ENCODE results near the gene GPHN.

Gene GPHN

GRCh38 chr14:67031920-67032774 is 524.2 kb downstream of the GPHN start:
- H3K4me2 ChIP-seq (ENCODE audit: low read length): no peak overlapping the region
- no peaks in the 10 kb centered on the region for H3K79me2 ChIP-seq
- H3K27me3 ChIP-seq (ENCODE audit: control insufficient read depth, insufficient read depth, low read length): no peaks in the 10 kb centered on the region
- H3K4me3 ChIP-seq (ENCODE audit: low read depth, low read length): no peak overlapping the region
- no peaks in the 10 kb centered on the region for H3K4me1 ChIP-seq
- no peak for TF ChIP-seq CTCF (IDR thresholded peaks at IDR 0.05)
- no peaks in the 10 kb centered on the region for H3K9me3 ChIP-seq (ENCODE audit: control insufficient read depth, low read length)
- no peak overlapping the region for H2AFZ ChIP-seq
- no peaks in the 10 kb centered on the region for H3K36me3 ChIP-seq (ENCODE audit: control insufficient read depth, insufficient read depth, low read length)
- no peak overlapping the region for H3K27ac ChIP-seq
- H3K9ac ChIP-seq: no peak overlapping the region

GRCh38 chr14:67045440-67045839 is 537.5 kb downstream of the GPHN start:
- Histone ChIP-seq H3K9me3 (ENCODE audit: control insufficient read depth, low read length) (no peaks in the 10 kb centered on the region), H3K4me1 (no peaks in the 10 kb centered on the region), H3K4me3 (ENCODE audit: low read depth, low read length) (no peak overlapping the region), H3K9ac (no peak overlapping the region), H3K4me2 (ENCODE audit: low read length) (no peak overlapping the region), H3K36me3 (ENCODE audit: control insufficient read depth, insufficient read depth, low read length) (no peaks in the 10 kb centered on the region), H3K79me2 (no peaks in the 10 kb centered on the region), H3K27ac (no peak overlapping the region), H2AFZ (no peak overlapping the region), H3K27me3 (ENCODE audit: control insufficient read depth, insufficient read depth, low read length) (no peaks in the 10 kb centered on the region)
- no peak for TF ChIP-seq CTCF (IDR thresholded peaks at IDR 0.05)

GRCh38 chr14:67050896-67051295 is 542.9 kb downstream of the GPHN start:
- Histone ChIP-seq H3K27ac (no peak overlapping the region), H3K4me1 (no peaks in the 10 kb centered on the region), H2AFZ (no peak overlapping the region), H3K4me2 (ENCODE audit: low read length) (no peak overlapping the region), H3K79me2 (no peaks in the 10 kb centered on the region), H3K27me3 (ENCODE audit: control insufficient read depth, insufficient read depth, low read length) (no peaks in the 10 kb centered on the region), H3K9ac (no peak overlapping the region), H3K36me3 (ENCODE audit: control insufficient read depth, insufficient read depth, low read length) (no peaks in the 10 kb centered on the region), H3K9me3 (ENCODE audit: control insufficient read depth, low read length) (no peaks in the 10 kb centered on the region), H3K4me3 (ENCODE audit: low read depth, low read length) (no peak overlapping the region)
- no peak for TF ChIP-seq CTCF (IDR thresholded peaks at IDR 0.05)

GRCh38 chr14:67056684-67057083 is 548.7 kb downstream of the GPHN start:
- H3K4me1 ChIP-seq: no peaks in the 10 kb centered on the region
- no peaks in the 10 kb centered on the region for H3K27me3 ChIP-seq (ENCODE audit: control insufficient read depth, insufficient read depth, low read length)
- H3K4me2 ChIP-seq (ENCODE audit: low read length): no peak overlapping the region
- no peak overlapping the region for H3K4me3 ChIP-seq (ENCODE audit: low read depth, low read length)
- H3K79me2 ChIP-seq: no peaks in the 10 kb centered on the region
- no peaks in the 10 kb centered on the region for H3K9me3 ChIP-seq (ENCODE audit: control insufficient read depth, low read length)
- no peak overlapping the region for H3K27ac ChIP-seq
- no peaks in the 10 kb centered on the region for H3K36me3 ChIP-seq (ENCODE audit: control insufficient read depth, insufficient read depth, low read length)
- no peak overlapping the region for H2AFZ ChIP-seq
- H3K9ac ChIP-seq: no peak overlapping the region
- TF ChIP-seq CTCF (IDR thresholded peaks at IDR 0.05): no peak

- no peaks in the 10 kb centered on the region for H3K4me1 ChIP-seq
- H3K9ac ChIP-seq: no peak overlapping the region
- H3K27ac ChIP-seq: no peak overlapping the region
- H3K36me3 ChIP-seq (ENCODE audit: control insufficient read depth, insufficient read depth, low read length): no peaks in the 10 kb centered on the region
- no peaks in the 10 kb centered on the region for H3K9me3 ChIP-seq (ENCODE audit: control insufficient read depth, low read length)
- H3K4me3 ChIP-seq (ENCODE audit: low read depth, low read length): no peak overlapping the region
- no peaks in the 10 kb centered on the region for H3K27me3 ChIP-seq (ENCODE audit: control insufficient read depth, insufficient read depth, low read length)
- no peaks in the 10 kb centered on the region for H3K79me2 ChIP-seq
- H3K4me2 ChIP-seq (ENCODE audit: low read length): no peak overlapping the region
- no peak for TF ChIP-seq CTCF (IDR thresholded peaks at IDR 0.05)
- H2AFZ ChIP-seq: no peak overlapping the region
Measured at GRCh38 chr14:67059596-67059995, 551.6 kb downstream of the GPHN start.
